SK-N-MC (cell line): Measurements from ENCODE around the gene KCNH1.

ENCODE experiments used
- EZH2 ChIP-seq: fragments of 200-600 bp; sonication (generic); IDR thresholded peaks from one replicate; pipeline ENCODE4 v1.6.1; 2017; ENCODE audit warnings: antibody characterized with exemption
- FOXP2 ChIP-seq: optimal IDR thresholded peaks from 2 replicates; pipeline ENCODE3; 2011; ENCODE audit warnings: mild to moderate bottlenecking, moderate library complexity; ENCODE audit not compliant: insufficient read depth; ENCODE audit errors: extremely low read length, control extremely low read depth
- POLR2AphosphoS5 ChIP-seq: IDR thresholded peaks from 2 replicates; pipeline ENCODE4 v1.6.1; 2012; ENCODE audit warnings: mild to moderate bottlenecking, low read depth, low read length, borderline replicate concordance

DNA sequence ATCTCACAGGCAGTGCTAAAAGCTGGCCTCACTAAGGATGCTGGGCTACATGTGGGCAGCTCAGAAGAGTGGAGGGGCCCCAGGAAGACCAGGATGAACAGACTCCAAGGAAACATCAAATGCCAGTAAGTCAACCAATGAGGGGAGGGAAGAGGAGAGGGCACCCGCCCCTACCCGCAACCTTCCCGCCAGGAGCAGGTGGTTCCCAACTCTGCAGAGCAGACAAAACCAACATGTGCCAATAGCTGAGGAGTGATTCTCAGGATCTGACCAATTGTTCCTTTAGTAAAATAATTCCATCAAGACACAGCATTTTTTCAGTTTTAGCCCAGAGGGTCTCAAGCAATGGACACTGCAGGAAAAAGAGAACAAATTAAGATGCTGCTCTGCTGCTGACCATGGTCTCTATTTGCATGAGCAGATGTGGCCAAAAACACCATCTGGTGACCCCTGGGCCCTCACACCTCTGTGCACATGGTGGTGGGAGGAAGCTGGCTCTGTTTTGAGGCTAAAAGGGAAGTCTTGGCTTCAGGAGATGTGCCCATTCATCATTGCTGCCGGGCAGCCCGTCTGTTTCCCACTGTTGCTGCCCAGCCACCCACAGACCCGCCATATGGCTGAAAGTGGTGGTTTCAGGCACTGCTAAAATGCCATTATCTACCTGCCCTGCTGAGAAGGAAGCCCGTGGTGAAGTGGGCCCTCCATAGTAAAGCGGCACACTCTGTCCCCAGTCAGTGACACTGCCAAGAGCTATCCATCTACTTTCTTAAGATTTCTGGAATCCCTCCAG, 231.8 kb downstream of the KCNH1 start:
- TF ChIP-seq EZH2 (no peak), POLR2AphosphoS5 (no peak), FOXP2 (no peak)
